Vagina (tissue), 2 donors: ENCODE measurements around the gene B4GALT3.

Source experiments
- POLR2AphosphoS5 ChIP-seq, 2 donors: sonication (generic); formaldehyde crosslinking; IDR thresholded peaks; one replicate each; pipeline ENCODE4 v1.9.0; 2017; ENCODE audit warnings: antibody characterized with exemption in 2 of 2, mild to moderate bottlenecking in 2 of 2, low read depth in 1 of 2; ENCODE audit not compliant: insufficient read depth in 1 of 2
- TF ChIP-seq, protein P1 (sequence below), 3 experiments: fragments of 450-650 bp in 2 of 3; fragments of 200-600 bp in 1 of 3; sonication (generic) in 1 of 3; IDR thresholded peaks; one replicate each; pipeline ENCODE4 v1.5.1; 2017 to 2019; ENCODE audit warnings: antibody characterized with exemption in 3 of 3, mild to moderate bottlenecking in 2 of 3, moderate library complexity in 2 of 3

DNA sequence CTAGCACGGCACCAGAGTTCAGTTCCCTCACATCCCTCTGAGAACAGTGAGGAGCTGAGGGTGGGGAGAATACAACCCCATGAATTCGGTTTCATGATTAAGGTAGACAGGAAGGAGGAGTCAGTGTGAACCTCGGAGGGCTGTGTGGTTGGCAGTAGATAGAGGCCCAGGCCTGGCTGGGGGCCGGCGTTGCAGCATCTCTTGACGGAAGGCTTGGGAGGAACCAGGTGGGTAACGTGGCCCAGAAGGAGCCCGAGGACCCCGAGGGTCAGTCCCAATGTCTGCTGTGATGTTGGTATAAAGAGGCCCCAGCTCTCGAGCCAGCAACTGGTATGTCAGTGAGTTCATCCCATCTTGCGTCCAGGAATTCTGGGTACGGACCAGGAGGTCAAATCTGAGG is 5.6 kb downstream of the B4GALT3 start:
- TF ChIP-seq POLR2AphosphoS5 (IDR thresholded peaks at IDR 0.05; ENCODE audit: insufficient read depth in 1 of 2, low read depth in 1 of 2) = no peak
- TF ChIP-seq, protein P1, sequence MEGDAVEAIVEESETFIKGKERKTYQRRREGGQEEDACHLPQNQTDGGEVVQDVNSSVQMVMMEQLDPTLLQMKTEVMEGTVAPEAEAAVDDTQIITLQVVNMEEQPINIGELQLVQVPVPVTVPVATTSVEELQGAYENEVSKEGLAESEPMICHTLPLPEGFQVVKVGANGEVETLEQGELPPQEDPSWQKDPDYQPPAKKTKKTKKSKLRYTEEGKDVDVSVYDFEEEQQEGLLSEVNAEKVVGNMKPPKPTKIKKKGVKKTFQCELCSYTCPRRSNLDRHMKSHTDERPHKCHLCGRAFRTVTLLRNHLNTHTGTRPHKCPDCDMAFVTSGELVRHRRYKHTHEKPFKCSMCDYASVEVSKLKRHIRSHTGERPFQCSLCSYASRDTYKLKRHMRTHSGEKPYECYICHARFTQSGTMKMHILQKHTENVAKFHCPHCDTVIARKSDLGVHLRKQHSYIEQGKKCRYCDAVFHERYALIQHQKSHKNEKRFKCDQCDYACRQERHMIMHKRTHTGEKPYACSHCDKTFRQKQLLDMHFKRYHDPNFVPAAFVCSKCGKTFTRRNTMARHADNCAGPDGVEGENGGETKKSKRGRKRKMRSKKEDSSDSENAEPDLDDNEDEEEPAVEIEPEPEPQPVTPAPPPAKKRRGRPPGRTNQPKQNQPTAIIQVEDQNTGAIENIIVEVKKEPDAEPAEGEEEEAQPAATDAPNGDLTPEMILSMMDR (IDR thresholded peaks at IDR 0.05) = no peak
